Cardiac septum (tissue), 1 donor: ENCODE data around the gene KCNG2. TPM values are rescaled to one million over a fixed set of nuclear protein-coding genes. Genes with fewer than 3 reads are reported as not detected.
"Not testable (repeated sequence)": the region's sequence is repeated elsewhere in the genome, so short reads cannot be mapped to it uniquely, and the experiment has no call there.

Experiments used
- DNase-seq: peaks from one replicate; pipeline ENCODE4 v3.0.0-alpha.2; 2020; ENCODE audit warnings: low spot score
- intact Hi-C: fragments of 100-400 bp; cut with DNase I; formaldehyde crosslinking; loops from one replicate; pipeline ENCODE4 v1.14.0; 2022
- total RNA-seq: library from RNA; stranded (reverse); fragmentation: NEBNext Ultra II Directional; extraction: Animal tissue kit (Norgen Biotek cat#: 25700); gene quantifications from one replicate; pipeline ENCODE4 v1.2.1, GENCODE V29; 2021
- donor health status: DM: no; HTN: no; CAD: no.

Gene KCNG2
- total RNA-seq, 1 donor from 2014 or later: 0.32 TPM

- intact Hi-C loops: no loop called here
- DNase-seq: peak; percentile 63
Observed at GRCh38 chr18:79875531-79875919, 77.8 kb downstream of the KCNG2 start.

DNA sequence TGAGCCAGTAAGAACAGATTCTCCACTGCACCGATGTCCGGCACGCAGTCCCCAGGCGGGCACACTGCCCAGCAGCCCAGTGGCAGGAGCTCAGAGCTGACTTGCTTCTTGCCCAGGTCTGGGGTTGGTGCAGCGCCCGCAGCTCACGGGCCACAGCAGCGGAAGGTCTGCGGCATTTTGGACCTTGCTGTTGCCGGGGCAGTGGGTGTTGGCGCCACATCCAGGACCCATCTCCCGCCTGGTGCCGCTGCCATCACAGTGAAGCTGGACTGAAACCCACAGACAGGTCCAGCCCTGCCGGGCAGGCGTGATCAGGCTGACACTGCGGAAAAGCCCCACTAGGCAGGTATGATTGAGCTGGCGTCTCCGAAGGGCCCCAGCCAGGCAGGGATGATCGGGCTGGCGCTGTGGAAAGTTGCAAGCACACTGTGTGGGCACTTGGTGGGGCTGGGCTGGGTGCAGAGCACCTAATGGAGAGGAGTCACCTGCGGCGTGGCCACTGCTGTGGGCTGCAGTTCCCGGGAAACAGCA lies 78.3 kb downstream of the KCNG2 start:
- peak; percentile 63 for DNase-seq
- intact Hi-C loops: no loop called here

GRCh38 chr18:79876497-79876896 lies 78.8 kb downstream of the KCNG2 start:
- intact Hi-C loops: no loop called here
- peak; percentile 58 for DNase-seq

DNA sequence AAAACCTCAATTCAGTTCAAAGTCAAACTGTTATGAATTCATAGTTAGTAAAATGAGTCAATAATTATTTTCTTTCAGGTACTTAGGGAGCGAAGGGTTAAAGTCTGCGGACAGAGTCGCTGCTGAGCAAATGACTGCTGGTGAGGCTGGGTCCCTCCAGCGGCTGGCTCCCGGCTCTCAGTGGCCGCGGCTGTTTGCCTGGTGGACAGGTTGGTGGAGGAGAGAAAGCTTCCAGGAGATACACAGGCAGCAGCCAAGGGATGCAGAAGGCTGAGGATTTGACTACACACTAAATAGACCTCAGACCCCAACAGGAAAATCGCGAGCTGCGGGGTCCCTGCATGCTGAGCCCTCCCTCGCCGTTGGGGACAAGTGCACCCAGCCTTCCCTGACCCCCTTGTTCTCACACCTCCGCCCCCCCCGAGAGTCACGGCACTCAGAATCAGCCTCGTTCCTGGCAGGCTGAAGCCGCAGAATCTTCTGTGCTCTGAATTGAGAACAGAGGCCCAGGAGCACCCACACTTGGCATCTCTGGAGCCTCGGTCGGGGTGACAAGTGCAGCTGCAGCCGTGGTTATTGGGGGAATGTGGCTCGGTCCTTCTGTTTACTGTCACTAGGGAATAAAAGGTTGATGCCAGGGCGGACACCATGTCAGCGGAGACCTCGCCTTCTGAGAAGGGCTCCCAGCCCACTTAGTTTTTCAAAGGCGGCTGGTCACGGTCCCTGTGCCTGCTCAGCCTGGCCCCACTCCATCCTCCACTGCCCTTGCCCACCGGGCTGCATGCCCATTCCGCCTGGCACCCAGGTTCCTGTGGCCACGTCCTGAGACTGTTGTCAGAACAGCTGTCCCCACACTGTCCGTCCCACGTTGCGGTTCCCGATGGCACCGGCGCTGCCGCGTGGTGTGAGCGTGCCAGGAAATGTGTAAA lies 79.7 kb downstream of the KCNG2 start:
- intact Hi-C loops: no loop called here
- peak; percentile 68 for DNase-seq

GRCh38 chr18:79878246-79878645 lies 80.5 kb downstream of the KCNG2 start:
- intact Hi-C loops: not testable (repeated sequence)

DNA sequence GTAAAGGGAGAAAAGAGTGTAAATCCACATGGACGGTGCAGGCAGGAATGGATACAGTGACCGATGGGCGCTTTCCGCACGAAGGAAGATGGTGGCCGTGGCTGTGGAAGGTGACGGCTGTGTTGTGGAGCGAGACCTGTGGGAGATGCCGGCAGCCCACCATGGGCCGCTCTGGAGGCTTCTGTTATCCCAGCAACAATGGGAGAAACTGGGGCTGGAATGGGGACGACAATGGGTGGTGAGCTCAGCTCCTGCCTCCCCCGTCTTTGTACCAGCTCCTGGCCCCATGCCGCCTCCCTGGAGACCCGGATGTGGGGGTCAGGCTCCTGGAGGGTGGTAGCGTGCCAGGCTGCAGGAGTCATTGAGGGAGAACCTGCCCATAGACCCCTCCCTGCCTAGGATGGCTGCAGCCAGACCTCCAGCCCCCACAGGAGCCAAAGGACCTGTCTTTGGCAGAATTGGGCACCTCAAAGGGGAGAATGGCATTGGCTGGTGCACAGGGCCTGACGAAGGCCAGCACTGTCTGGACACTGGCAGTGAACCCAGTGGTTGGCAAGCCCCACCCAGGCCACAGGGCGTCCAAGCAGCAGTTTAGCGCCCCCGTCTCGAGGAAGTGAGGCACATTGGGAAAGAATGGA lies 81.1 kb downstream of the KCNG2 start:
- intact Hi-C loops: no loop called here
- DNase-seq: peak; percentile 54

More at GRCh38 chr18:79878246-79878645, 80.5 kb downstream of the KCNG2 start:
- DNase-seq: peak; percentile 59

GRCh38 chr18:79879566-79879965 lies 81.8 kb downstream of the KCNG2 start:
- intact Hi-C loops: no loop called here
- DNase-seq: peak; percentile 20

GRCh38 chr18:79881695-79882094 lies 84.0 kb downstream of the KCNG2 start:
- intact Hi-C loops: no loop called here
- DNase-seq: peak; percentile 36

DNA sequence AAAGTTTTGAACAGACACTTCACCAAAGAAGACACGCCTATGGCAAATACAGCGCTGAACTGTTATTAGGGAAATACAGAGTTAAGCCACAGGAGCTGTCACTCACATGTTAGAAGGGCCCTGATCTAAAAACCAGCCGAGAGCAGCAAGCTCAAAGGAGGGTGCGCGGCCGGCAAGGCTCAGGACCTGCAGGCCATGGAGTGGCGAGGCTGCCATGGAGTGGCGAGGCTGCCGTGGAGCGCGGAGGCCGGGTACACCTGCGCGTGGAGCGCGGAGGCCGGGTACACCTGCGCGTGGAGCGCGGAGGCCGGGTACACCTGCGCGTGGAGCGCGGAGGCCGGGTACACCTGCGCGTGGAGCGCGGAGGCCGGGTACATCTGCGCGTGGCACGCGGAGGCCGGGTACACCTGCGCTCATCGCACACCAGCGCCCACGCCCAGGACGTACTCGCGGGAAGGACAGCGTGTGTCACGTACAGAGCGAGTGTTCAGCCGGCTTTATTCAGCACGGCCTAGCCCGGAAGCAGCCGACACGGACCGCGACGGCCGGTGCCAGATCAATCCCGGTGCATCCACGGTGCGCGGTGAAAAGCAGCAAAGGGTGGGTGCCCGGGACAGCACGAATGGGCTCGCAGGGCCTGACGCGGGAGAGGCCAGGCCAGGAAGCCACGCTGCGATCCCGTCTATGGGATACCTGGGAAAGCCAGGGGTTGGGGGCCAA lies 84.9 kb downstream of the KCNG2 start:
- intact Hi-C loops: no loop called here
- DNase-seq: no peak

DNA sequence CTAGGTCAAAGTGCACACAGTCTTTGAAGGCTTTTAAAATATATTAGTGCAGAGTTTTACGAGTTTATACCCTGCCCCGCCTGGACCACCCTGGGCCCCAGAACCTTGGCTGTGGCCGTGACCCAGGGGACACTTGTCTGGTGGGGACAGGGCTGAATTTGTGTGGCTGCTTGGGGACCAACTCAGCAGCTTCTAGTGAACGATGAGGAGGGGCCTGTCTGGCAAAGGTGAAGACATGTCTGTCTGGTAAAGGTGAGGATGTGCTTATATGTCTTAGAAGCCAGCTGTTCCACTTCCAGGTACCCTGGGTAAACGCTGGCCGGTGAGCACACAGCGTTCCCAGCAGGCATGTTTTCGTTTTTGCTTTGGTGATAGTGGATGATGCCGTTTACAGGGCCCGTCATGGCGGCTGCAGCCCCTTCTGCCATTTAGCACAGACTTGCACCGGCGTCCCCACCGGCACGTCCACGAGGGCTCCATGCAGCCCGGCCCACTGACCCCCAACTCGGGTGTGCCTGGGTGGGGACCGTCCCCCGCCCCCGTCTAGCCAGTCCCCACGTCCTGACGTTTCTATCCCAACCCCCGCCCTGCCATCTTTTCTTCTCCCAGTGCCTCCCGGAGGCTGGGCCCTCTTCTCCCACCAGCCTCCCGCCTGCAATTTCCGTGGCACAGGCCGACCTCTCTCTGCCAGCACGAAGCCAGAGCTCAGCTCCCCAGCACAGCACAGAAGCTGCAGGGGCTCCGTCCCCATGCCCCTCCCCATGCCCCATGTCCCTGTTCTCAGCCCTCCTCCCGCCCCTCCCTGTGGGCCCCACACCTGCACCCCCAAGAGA lies 85.9 kb downstream of the KCNG2 start:
- intact Hi-C loops: no loop called here
- DNase-seq: no peak

DNA sequence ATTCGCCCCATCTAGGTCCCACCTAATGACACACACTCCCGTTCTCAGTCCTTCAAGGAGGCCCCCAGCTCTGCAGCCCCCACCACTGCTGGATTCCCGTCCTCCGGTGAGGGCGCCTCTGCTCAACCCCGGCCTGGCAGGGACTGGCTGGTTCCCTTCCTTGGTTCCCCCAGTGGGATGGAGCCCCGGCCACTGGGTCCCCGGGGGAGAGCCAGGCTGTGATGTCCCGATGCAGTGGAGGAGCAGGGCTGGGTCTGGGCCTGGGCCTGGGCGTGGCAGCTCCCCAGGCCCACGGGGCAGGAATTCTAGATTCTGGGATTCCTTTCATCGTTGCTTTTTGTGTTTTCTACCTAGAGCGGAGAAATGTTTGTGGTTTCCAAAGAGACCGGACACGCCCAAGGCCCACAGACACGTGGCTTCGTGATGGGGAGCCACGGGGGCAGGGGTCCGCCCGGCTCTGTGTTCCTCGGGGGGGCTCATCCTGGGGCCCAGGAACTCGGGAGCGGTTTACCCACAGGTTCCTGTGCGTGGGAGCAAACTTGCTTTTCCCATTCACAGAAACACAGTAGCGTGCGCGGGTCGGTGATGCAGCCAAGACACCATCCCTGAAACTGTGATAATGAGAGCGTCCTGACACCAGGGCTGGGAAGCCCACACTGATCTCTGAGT lies 86.7 kb downstream of the KCNG2 start:
- intact Hi-C loops: no loop called here
- no peak for DNase-seq

GRCh38 chr18:79884963-79885728 lies 87.4 kb downstream of the KCNG2 start:
- intact Hi-C loops: no loop called here
- DNase-seq: no peak

- no peak for DNase-seq
- intact Hi-C loops: no loop called here
Observed at GRCh38 chr18:79887181-79888000, 89.7 kb downstream of the KCNG2 start.

GRCh38 chr18:79888016-79888415 lies 90.3 kb downstream of the KCNG2 start:
- intact Hi-C loops: no loop called here
- no peak for DNase-seq

DNA sequence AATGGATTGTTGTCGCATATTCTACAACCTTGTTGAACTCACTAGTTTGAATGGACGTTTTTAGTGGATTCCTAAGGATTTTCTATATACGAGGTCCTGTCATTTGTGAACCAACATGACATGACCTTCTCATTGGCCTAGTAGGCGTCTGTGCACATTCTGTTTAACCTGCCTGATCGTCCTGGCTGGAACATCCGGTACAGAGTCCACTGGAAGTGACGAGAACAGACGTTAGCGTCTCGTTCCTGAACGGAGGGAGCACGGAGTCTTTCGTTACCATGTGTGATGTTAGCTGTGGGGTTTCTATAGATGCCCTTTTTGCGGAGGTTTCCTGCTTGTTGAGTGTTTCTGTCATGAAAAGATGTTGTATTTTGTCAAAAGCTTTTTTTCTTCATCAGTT lies 91.8 kb downstream of the KCNG2 start:
- intact Hi-C loops: no loop called here

GRCh38 chr18:79890674-79891073 lies 92.9 kb downstream of the KCNG2 start:
- intact Hi-C loops: no loop called here
- DNase-seq: no peak

More for the DNA sequence above, 91.8 kb downstream of the KCNG2 start:
- no peak for DNase-seq

DNA sequence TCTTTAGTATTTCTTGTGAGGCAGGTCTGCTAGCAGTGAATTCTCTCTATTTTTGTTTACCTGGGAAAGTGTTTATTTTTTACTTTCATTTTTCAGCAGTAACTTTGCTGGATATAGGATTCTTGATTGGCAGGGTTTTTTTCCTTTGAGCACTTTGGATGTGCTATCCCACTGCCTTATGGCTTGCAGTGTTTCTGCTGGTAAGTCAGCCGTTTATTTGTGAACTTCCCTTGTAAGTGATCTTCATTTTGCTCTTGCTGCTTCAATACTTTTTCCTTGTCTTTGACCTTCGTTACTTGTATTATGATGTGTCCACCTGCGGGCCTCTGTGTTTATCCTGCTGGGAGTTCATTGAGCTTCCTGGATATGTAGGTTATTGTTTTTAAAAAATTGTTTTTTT lies 99.0 kb downstream of the KCNG2 start:
- no peak for DNase-seq
- intact Hi-C loops: no loop called here
